ENCODE measurements around the gene AHCYL2.
"Not testable (repeated sequence)": the region's sequence is repeated elsewhere in the genome, so short reads cannot be mapped to it uniquely, and the experiment has no call there.

Gene AHCYL2

GRCh38 chr7:129231666-129232065 lies 6.8 kb downstream of the AHCYL2 start:
- TF ChIP-seq JUND (IDR thresholded peaks at IDR 0.05; ENCODE audit: low read depth): no peak
- in situ Hi-C loops (cut with HindIII; ENCODE audit: low pct_unique_long_range_greater_than_20kb, low sequenced_read_pairs): no loop called here
- no peak for DNase-seq (ENCODE audit: low read depth in 1 of 2, low spot score in 1 of 2)

GRCh38 chr7:129238546-129238945 lies 13.7 kb downstream of the AHCYL2 start:
- TF ChIP-seq JUND (IDR thresholded peaks at IDR 0.05; ENCODE audit: low read depth): no peak

GRCh38 chr7:129240119-129240820 lies 15.4 kb downstream of the AHCYL2 start:
- in situ Hi-C loops (cut with HindIII; ENCODE audit: low pct_unique_long_range_greater_than_20kb, low sequenced_read_pairs): no loop called here
- DNase-seq (ENCODE audit: low read depth in 1 of 2, low spot score in 1 of 2): no peak
- no peak for TF ChIP-seq JUND (IDR thresholded peaks at IDR 0.05; ENCODE audit: low read depth)

More at GRCh38 chr7:129238546-129238945, 13.7 kb downstream of the AHCYL2 start:
- DNase-seq (ENCODE audit: low read depth in 1 of 2, low spot score in 1 of 2): no peak
- in situ Hi-C loops (cut with HindIII; ENCODE audit: low pct_unique_long_range_greater_than_20kb, low sequenced_read_pairs): no loop called here

DNA sequence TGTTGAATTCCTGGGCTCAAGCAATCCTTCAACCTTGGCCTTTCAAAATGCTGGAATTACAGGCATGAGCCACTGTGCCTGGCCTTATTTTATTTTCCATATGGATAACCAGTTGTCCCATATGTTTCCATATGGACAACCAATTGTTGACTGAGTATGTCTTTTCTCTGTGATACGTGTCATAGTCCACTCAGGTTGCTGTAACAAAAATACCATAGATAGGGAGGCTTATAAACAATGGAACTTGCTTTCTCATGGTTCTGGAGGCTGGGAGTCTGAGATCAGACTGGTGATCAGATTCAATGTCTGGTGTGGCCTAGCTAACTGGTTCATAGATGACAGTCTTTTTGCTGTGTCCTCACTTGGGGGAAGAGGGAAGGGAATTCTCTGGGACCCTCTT lies 19.4 kb downstream of the AHCYL2 start:
- no peak for DNase-seq (ENCODE audit: low read depth in 1 of 2, low spot score in 1 of 2)
- in situ Hi-C loops (cut with HindIII; ENCODE audit: low pct_unique_long_range_greater_than_20kb, low sequenced_read_pairs): no loop called here
- TF ChIP-seq JUND (IDR thresholded peaks at IDR 0.05; ENCODE audit: low read depth): no peak

GRCh38 chr7:129245533-129245932 lies 20.7 kb downstream of the AHCYL2 start:
- in situ Hi-C loops (cut with HindIII; ENCODE audit: low pct_unique_long_range_greater_than_20kb, low sequenced_read_pairs): no loop called here
- no peak for TF ChIP-seq JUND (IDR thresholded peaks at IDR 0.05; ENCODE audit: low read depth)
- DNase-seq (ENCODE audit: low read depth in 1 of 2, low spot score in 1 of 2): no peak

DNA sequence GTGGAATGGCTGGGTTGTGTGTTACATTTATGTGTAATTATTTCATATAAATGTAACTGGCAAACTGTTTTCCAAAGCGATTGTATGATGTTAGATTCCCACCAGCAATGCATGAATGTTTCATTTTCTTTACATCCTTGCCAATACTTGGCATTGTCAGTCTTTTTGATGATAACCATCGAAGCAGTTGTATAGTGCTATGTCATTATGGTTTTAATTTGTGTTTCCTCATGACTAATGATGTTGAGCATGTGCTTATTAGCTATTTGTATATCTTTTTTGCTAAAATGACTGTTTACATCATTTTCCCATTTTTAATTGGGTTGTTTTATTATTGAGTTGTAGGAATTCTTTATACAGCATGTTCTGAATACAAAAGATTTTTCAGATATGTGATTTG lies 22.3 kb downstream of the AHCYL2 start:
- no peak for DNase-seq (ENCODE audit: low read depth in 1 of 2, low spot score in 1 of 2)
- in situ Hi-C loops (cut with HindIII; ENCODE audit: low pct_unique_long_range_greater_than_20kb, low sequenced_read_pairs): no loop called here
- no peak for TF ChIP-seq JUND (IDR thresholded peaks at IDR 0.05; ENCODE audit: low read depth)

GRCh38 chr7:129252128-129252527 lies 27.3 kb downstream of the AHCYL2 start:
- no peak for DNase-seq (ENCODE audit: low read depth in 1 of 2, low spot score in 1 of 2)
- in situ Hi-C loops (cut with HindIII; ENCODE audit: low pct_unique_long_range_greater_than_20kb, low sequenced_read_pairs): no loop called here

DNA sequence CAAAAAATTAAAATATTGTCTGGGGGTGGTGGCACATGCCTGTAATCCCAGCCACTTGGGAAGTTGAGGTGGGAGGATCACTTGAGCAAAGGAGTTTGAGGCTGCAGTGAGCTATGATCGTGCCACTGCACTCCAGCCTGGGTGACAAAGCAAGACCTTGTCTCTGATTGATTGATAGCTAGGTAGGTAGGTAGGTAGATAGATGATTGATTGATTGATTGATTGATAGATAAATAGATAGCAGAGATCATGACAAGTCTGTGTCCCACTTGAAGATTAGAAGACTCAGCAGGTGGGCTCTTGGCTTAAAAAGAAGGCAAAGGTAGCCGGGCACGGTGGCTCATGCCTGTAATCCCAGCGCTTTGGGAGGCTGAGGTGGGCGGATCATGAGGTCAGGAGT lies 27.8 kb downstream of the AHCYL2 start:
- DNase-seq (ENCODE audit: low read depth in 1 of 2, low spot score in 1 of 2); in situ Hi-C loops (cut with HindIII; ENCODE audit: low pct_unique_long_range_greater_than_20kb, low sequenced_read_pairs): not testable (repeated sequence)

More at GRCh38 chr7:129252128-129252527, 27.3 kb downstream of the AHCYL2 start:
- TF ChIP-seq JUND (IDR thresholded peaks at IDR 0.05; ENCODE audit: low read depth): no peak

DNA sequence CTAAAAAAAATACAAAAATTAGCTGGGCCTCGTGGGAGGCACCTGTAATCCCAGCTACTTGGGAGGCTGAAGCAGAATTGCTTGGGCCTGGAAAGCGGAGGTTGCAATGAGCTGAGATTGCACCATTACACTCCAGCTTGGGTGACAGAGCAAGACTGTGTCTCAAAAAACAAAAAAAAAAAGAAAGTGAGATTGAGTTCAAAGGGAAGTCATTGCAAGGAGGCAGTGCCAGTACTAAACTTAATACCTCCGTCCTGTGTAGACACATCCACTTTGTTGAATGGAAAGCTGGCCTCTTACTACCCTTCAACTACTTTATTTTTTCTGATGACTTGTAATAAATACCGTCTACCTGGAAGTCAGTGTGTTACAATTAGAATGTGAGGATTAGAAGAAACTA lies 31.0 kb downstream of the AHCYL2 start:
- DNase-seq (ENCODE audit: low read depth in 1 of 2, low spot score in 1 of 2): no peak
- in situ Hi-C loops (cut with HindIII; ENCODE audit: low pct_unique_long_range_greater_than_20kb, low sequenced_read_pairs): no loop called here
- no peak for TF ChIP-seq JUND (IDR thresholded peaks at IDR 0.05; ENCODE audit: low read depth)

- in situ Hi-C loops (cut with HindIII; ENCODE audit: low pct_unique_long_range_greater_than_20kb, low sequenced_read_pairs): no loop called here
- DNase-seq (ENCODE audit: low read depth in 1 of 2, low spot score in 1 of 2): no peak
- TF ChIP-seq JUND (IDR thresholded peaks at IDR 0.05; ENCODE audit: low read depth): no peak
These were observed 31.4 kb downstream of the AHCYL2 start for GRCh38 chr7:129256221-129256620.

GRCh38 chr7:129257168-129257567 lies 32.3 kb downstream of the AHCYL2 start:
- no peak for DNase-seq (ENCODE audit: low read depth in 1 of 2, low spot score in 1 of 2)
- no peak for TF ChIP-seq JUND (IDR thresholded peaks at IDR 0.05; ENCODE audit: low read depth)
- in situ Hi-C loops (cut with HindIII; ENCODE audit: low pct_unique_long_range_greater_than_20kb, low sequenced_read_pairs): no loop called here

GRCh38 chr7:129258649-129259389 lies 34.0 kb downstream of the AHCYL2 start:
- no peak for DNase-seq (ENCODE audit: low read depth in 1 of 2, low spot score in 1 of 2)
- no peak for TF ChIP-seq JUND (IDR thresholded peaks at IDR 0.05; ENCODE audit: low read depth)
- in situ Hi-C loops (cut with HindIII; ENCODE audit: low pct_unique_long_range_greater_than_20kb, low sequenced_read_pairs): no loop called here

GRCh38 chr7:129262324-129262723 lies 37.5 kb downstream of the AHCYL2 start:
- DNase-seq (ENCODE audit: low read depth in 1 of 2, low spot score in 1 of 2): no peak
- in situ Hi-C loops (cut with HindIII; ENCODE audit: low pct_unique_long_range_greater_than_20kb, low sequenced_read_pairs): no loop called here
- TF ChIP-seq JUND (IDR thresholded peaks at IDR 0.05; ENCODE audit: low read depth): no peak
